Hepatic stellate cell (primary cell): Measurements from ENCODE around the gene DAG1.
"Not testable (repeated sequence)": the region's sequence is repeated elsewhere in the genome, so short reads cannot be mapped to it uniquely, and the experiment has no call there.

Source experiments
- DNase-seq: peaks from one replicate; pipeline ENCODE4 v3.0.0; 2011; ENCODE audit warnings: low spot score

Gene DAG1

GRCh38 chr3:49470714-49471420, 800 bp downstream of the DAG1 start:
- no peak for DNase-seq

- DNase-seq = no peak
Observed at GRCh38 chr3:49471856-49472495, 1.9 kb downstream of the DAG1 start.

GRCh38 chr3:49476563-49476962, 6.5 kb downstream of the DAG1 start:
- DNase-seq = no peak

GRCh38 chr3:49482766-49483165, 12.7 kb downstream of the DAG1 start:
- no peak for DNase-seq

- DNase-seq = no peak
Observed at GRCh38 chr3:49484471-49484870, 14.4 kb downstream of the DAG1 start.

GRCh38 chr3:49489247-49489646, 19.2 kb downstream of the DAG1 start:
- peak; percentile 34 for DNase-seq

GRCh38 chr3:49492969-49493368, 22.9 kb downstream of the DAG1 start:
- DNase-seq = no peak

GRCh38 chr3:49493901-49494300, 23.8 kb downstream of the DAG1 start:
- DNase-seq = no peak

GRCh38 chr3:49495023-49495422, 25.0 kb downstream of the DAG1 start:
- DNase-seq = no peak

GRCh38 chr3:49496845-49497244, 26.8 kb downstream of the DAG1 start:
- not testable (repeated sequence) for DNase-seq

- no peak for DNase-seq
Observed at GRCh38 chr3:49497606-49498005, 27.5 kb downstream of the DAG1 start.

GRCh38 chr3:49498239-49498638, 28.2 kb downstream of the DAG1 start:
- DNase-seq = no peak

GRCh38 chr3:49498648-49499047, 28.6 kb downstream of the DAG1 start:
- DNase-seq = no peak

GRCh38 chr3:49500205-49500731, 30.2 kb downstream of the DAG1 start:
- DNase-seq = no peak

GRCh38 chr3:49500732-49501609, 30.9 kb downstream of the DAG1 start:
- DNase-seq = peak; percentile 89

GRCh38 chr3:49501842-49502241, 31.8 kb downstream of the DAG1 start:
- DNase-seq = no peak

GRCh38 chr3:49506906-49507305, 36.8 kb downstream of the DAG1 start:
- DNase-seq = no peak

- DNase-seq = no peak
Observed at GRCh38 chr3:49509028-49509561, 39.0 kb downstream of the DAG1 start.

- no peak for DNase-seq
Observed at GRCh38 chr3:49511639-49512038, 41.6 kb downstream of the DAG1 start.

- DNase-seq = no peak
Observed at GRCh38 chr3:49512781-49513355, 42.8 kb downstream of the DAG1 start.

- DNase-seq = no peak
Observed at GRCh38 chr3:49513494-49514124, 43.5 kb downstream of the DAG1 start.

GRCh38 chr3:49518016-49518415, 47.9 kb downstream of the DAG1 start:
- no peak for DNase-seq
